Measurements from ENCODE around the gene ULBP1.

DNA sequence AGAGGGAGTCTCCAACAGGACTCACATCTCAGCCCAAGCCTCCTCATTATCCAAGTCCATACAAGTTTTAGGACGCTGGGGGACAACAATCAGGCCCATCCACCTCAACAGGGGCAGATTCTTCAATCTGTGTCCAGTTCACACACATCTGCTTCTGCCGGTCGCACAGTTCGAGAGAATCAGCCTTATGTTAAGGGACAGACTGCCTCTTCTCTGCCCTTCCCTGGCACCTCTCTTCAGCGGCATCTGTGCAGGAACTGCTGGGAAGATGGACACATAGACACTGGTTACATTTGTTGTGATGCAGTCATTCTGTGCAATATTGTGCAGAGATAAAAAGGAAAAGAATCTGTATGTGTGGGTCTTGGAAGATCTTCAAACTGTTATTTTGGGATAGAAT is 21.0 kb downstream of the ULBP1 start:
- TF ChIP-seq, protein P1, sequence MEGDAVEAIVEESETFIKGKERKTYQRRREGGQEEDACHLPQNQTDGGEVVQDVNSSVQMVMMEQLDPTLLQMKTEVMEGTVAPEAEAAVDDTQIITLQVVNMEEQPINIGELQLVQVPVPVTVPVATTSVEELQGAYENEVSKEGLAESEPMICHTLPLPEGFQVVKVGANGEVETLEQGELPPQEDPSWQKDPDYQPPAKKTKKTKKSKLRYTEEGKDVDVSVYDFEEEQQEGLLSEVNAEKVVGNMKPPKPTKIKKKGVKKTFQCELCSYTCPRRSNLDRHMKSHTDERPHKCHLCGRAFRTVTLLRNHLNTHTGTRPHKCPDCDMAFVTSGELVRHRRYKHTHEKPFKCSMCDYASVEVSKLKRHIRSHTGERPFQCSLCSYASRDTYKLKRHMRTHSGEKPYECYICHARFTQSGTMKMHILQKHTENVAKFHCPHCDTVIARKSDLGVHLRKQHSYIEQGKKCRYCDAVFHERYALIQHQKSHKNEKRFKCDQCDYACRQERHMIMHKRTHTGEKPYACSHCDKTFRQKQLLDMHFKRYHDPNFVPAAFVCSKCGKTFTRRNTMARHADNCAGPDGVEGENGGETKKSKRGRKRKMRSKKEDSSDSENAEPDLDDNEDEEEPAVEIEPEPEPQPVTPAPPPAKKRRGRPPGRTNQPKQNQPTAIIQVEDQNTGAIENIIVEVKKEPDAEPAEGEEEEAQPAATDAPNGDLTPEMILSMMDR (IDR thresholded peaks at IDR 0.05), result no peak
- TF ChIP-seq POLR2A (IDR thresholded peaks at IDR 0.05), result no peak

Measured in testis (tissue), 2 donors.